Loucy (cell line): Measurements from ENCODE around the gene LRTM1.

Experiments
- CTCF ChIP-seq: fragments of 200-600 bp; sonication (generic); conservative IDR thresholded peaks from 2 replicates; pipeline ENCODE4 v1.5.1; 2014; ENCODE audit warnings: mild to moderate bottlenecking, antibody characterized with exemption, low read length
- EZH2phosphoT487 ChIP-seq: fragments of 200-600 bp; IDR thresholded peaks from 2 replicates; pipeline ENCODE4 v1.6.1; 2018; ENCODE audit warnings: antibody characterized with exemption, mild to moderate bottlenecking, moderate library complexity, borderline replicate concordance

DNA sequence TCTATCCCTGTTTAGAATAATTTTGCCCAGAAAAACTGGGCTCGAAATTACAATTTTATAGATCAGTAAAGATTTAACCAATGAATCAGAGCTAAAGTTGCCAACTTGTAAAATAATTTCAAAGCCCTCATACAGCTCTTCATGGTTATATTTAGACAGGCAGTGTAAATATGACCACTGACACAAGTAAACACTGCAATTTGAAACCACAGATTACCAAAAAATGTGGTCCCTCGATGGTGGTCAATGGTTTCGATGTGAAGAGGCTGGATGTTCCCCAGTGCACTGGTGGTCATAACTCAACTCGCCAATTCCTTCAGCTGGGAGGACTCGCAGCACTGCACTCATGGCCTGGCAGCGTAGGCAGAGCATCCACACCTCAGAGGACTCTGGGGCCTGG lies 28.6 kb downstream of the LRTM1 start:
- no peak for TF ChIP-seq CTCF
- no peak for TF ChIP-seq EZH2phosphoT487
